Measurements from ENCODE around the gene JAZF1. TPM values are rescaled to one million over a fixed set of nuclear protein-coding genes. Genes with fewer than 3 reads are reported as not detected.

JAZF1 gene
- total RNA-seq, 4 donors from 2014 or later: 4.7 to 8.1 (median 5.7) TPM

DNA sequence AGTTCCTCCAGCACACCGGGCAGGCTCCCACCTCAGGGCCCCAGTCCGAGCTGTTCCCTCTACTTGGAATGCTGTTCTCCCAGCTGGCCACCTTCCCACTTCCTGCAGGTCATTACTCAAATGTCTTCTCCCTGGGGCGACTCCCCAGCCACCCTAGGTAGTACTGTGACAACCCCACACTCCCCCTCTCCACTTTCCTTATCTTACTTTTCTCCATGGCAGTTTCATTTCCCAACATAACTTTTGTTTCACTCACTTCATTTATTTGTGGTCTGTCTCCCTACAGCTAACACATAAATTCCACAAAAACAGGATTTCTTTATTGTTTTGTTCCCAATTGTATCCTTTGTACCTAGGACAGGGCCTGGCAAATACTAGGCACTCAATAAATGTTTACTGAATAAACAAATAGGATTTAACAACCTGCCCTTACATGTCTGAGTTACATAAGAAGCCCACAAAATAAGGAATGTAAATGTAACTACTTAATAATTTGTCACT, 76.5 kb downstream of the JAZF1 start:
- H3K4me3 ChIP-seq (ENCODE audit: low read depth, poor library complexity, severe bottlenecking): no peak overlapping the region
- no peak for DNase-seq (ENCODE audit: low spot score in 2 of 2)
- 71 to 77% methylated on average over 3 of the region's 3 CpGs for WGBS, 2 donors
- TF ChIP-seq, protein P1, sequence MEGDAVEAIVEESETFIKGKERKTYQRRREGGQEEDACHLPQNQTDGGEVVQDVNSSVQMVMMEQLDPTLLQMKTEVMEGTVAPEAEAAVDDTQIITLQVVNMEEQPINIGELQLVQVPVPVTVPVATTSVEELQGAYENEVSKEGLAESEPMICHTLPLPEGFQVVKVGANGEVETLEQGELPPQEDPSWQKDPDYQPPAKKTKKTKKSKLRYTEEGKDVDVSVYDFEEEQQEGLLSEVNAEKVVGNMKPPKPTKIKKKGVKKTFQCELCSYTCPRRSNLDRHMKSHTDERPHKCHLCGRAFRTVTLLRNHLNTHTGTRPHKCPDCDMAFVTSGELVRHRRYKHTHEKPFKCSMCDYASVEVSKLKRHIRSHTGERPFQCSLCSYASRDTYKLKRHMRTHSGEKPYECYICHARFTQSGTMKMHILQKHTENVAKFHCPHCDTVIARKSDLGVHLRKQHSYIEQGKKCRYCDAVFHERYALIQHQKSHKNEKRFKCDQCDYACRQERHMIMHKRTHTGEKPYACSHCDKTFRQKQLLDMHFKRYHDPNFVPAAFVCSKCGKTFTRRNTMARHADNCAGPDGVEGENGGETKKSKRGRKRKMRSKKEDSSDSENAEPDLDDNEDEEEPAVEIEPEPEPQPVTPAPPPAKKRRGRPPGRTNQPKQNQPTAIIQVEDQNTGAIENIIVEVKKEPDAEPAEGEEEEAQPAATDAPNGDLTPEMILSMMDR (IDR thresholded peaks at IDR 0.05): no peak
- TF ChIP-seq POLR2A (IDR thresholded peaks at IDR 0.05): no peak
- intact Hi-C loops (cut with DNase I; ENCODE audit: low total_unique reads): no loop called here

DNA sequence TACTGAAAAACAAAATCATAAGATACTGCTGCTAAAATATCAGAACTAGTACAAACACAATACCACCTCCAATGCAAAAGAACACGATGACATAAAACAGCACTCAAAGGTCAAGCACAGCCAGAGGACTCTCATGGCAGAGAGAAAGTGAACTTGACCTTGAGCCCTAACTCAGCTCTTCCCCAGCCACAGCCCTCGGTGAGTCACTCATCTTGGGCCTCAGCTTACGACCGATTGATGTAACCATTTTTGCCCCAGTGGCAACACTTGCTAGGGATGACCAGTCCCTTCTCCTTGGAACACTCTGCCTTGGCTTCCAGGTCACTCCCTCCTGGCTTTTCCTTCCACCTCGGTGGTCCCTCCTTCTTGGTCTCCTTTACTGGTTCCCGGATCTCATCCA, 77.8 kb downstream of the JAZF1 start:
- intact Hi-C loops (cut with DNase I; ENCODE audit: low total_unique reads): no loop called here
- no peak overlapping the region for H3K4me3 ChIP-seq (ENCODE audit: low read depth, poor library complexity, severe bottlenecking)
- no peak for TF ChIP-seq POLR2A (IDR thresholded peaks at IDR 0.05)
- TF ChIP-seq, protein P1 (IDR thresholded peaks at IDR 0.05): no peak
- no peak for DNase-seq (ENCODE audit: low spot score in 2 of 2)
- WGBS, 2 donors: 79 to 85% methylated on average over 6 of the region's 6 CpGs

DNA sequence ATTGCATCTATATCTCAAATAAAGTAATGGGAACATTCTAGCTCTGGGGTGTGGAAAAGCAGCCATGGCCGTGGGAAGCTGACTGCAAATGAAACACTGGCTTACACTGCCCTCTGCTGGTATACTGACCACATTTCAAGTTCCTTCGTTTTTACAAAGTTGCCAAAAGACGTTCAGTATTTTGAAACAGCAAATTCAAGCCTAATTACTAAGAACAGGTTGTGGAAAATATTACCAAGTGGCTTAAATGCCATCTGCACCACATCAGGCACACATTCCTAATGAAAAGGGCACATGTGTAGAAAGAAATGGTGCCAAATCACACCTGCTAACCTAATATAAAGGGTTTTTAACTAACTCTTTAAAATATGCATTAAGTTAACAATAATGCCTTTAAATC, 83.9 kb downstream of the JAZF1 start:
- intact Hi-C loops (cut with DNase I; ENCODE audit: low total_unique reads): no loop called here
- peak in 1 of 2 donors; percentile 50 for DNase-seq (ENCODE audit: low spot score in 2 of 2)
- WGBS, 2 donors: 0 to 1% methylated on average over 3 of the region's 3 CpGs
- H3K4me3 ChIP-seq (ENCODE audit: low read depth, poor library complexity, severe bottlenecking): no peak overlapping the region
- no peak for TF ChIP-seq POLR2A (IDR thresholded peaks at IDR 0.05)
- TF ChIP-seq, protein P1 (IDR thresholded peaks at IDR 0.05): no peak

DNA sequence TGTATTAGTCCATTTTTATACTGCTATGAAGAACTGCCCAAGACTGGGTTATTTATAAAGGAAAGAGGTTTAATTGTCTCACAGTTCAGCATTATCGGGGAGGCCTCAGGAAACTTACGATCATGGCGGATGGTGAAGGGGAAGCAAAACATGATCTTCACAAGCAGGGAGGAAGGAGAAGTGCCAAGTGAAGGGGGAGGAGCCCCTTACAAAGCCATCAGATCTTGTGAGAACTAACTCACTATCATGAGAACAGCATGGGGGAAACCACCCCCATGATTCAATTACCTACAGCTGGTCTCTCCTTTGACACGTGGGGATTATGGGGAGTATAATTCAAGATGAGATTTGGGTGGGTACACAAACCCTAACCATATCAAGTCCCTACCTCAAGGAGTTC, 85.4 kb downstream of the JAZF1 start:
- no peak overlapping the region for H3K4me3 ChIP-seq (ENCODE audit: low read depth, poor library complexity, severe bottlenecking)
- intact Hi-C loops (cut with DNase I; ENCODE audit: low total_unique reads): no loop called here
- WGBS, 2 donors: 89 to 99% methylated on average over 4 of the region's 4 CpGs
- TF ChIP-seq POLR2A (IDR thresholded peaks at IDR 0.05): no peak
- no peak for DNase-seq (ENCODE audit: low spot score in 2 of 2)

DNA sequence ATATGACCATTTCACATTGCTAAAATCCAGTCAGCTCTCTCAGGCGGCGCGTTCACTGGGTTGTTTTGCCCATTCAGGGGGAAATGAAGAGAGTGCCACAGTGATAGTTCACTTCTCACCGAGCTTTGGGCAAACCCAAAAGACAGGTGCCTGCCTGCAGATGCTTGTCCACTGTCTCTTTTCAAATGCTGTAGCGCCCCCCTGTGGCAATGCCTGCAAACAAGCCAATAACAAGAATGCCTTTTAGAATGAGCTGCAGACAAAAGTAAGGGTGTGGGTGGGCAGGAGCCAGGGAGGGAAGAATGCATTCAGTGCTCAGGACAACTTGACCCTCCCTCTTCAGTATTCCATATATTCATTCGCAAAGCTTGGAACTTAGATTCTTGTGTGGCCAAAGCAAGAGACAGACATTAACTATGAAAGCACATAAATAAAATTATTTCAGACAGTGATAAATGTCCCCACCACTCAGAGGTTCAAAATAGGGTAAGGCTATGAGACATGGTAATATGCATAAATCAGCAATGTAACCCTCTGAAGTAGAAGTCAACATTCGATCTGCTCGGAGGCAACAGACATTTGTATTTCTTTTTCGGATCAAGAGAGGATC, 86.9 kb downstream of the JAZF1 start:
- H3K4me3 ChIP-seq (ENCODE audit: low read depth, poor library complexity, severe bottlenecking): no peak overlapping the region
- DNase-seq (ENCODE audit: low spot score in 2 of 2): peak; percentile 63 to 95
- TF ChIP-seq POLR2A (IDR thresholded peaks at IDR 0.05): no peak
- TF ChIP-seq, protein P1 (IDR thresholded peaks at IDR 0.05): no peak
- intact Hi-C loops (cut with DNase I; ENCODE audit: low total_unique reads): no loop called here
- WGBS, 2 donors: 76 to 78% methylated on average over 9 of the region's 9 CpGs

DNA sequence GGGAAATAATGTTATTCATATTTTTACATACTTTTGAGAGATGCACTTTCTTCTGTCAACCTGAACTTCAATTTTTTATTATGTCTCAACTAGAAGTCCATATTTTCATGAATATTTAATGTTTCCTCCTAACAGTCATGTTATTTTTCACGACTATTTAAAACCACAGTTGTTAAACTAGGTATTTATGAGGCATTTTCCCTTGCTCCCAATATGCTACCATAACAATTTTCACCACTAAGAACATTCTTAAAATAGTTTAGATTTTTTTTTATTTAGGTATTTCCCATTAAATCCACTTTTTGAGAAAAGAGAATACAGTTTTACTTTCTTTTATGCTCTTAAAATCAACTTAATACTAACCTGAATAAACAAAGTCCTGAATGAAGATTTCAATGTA, 89.4 kb downstream of the JAZF1 start:
- TF ChIP-seq POLR2A (IDR thresholded peaks at IDR 0.05): no peak
- TF ChIP-seq, protein P1 (IDR thresholded peaks at IDR 0.05): no peak
- intact Hi-C loops (cut with DNase I; ENCODE audit: low total_unique reads): no loop called here
- no peak for DNase-seq (ENCODE audit: low spot score in 2 of 2)
- no peak overlapping the region for H3K4me3 ChIP-seq (ENCODE audit: low read depth, poor library complexity, severe bottlenecking)
- WGBS, 2 donors: 83 to 85% methylated on average over 1 of the region's 1 CpG
